ENCODE results near the gene DTNBP1.

DTNBP1 gene

GRCh38 chr6:15510536-15511247 is 152.1 kb downstream of the DTNBP1 start:
- no peak for TF ChIP-seq CTCF (conservative IDR thresholded peaks at IDR 0.05; ENCODE audit: low read depth, low read length)
- no peak overlapping the region for H3K4me3 ChIP-seq (ENCODE audit: low read length)
- no peak for DNase-seq (ENCODE audit: low read depth)

GRCh38 chr6:15510121-15510520 is 152.7 kb downstream of the DTNBP1 start:
- no peak overlapping the region for H3K4me3 ChIP-seq (ENCODE audit: low read length)
- TF ChIP-seq CTCF (conservative IDR thresholded peaks at IDR 0.05; ENCODE audit: low read depth, low read length): no peak
- DNase-seq (ENCODE audit: low read depth): no peak

- no peak for TF ChIP-seq CTCF (conservative IDR thresholded peaks at IDR 0.05; ENCODE audit: low read depth, low read length)
- H3K4me3 ChIP-seq (ENCODE audit: low read length): no peak overlapping the region
- no peak for DNase-seq (ENCODE audit: low read depth)
These were observed 153.4 kb downstream of the DTNBP1 start for GRCh38 chr6:15509335-15509933.

- no peak for TF ChIP-seq CTCF (conservative IDR thresholded peaks at IDR 0.05; ENCODE audit: low read depth, low read length)
- H3K4me3 ChIP-seq (ENCODE audit: low read length): no peak overlapping the region
- no peak for DNase-seq (ENCODE audit: low read depth)
These were observed 153.9 kb downstream of the DTNBP1 start for GRCh38 chr6:15508931-15509330.

- no peak for DNase-seq (ENCODE audit: low read depth)
- no peak overlapping the region for H3K4me3 ChIP-seq (ENCODE audit: low read length)
- TF ChIP-seq CTCF (conservative IDR thresholded peaks at IDR 0.05; ENCODE audit: low read depth, low read length): no peak
These were observed 154.4 kb downstream of the DTNBP1 start for GRCh38 chr6:15508441-15508871.

- TF ChIP-seq CTCF (conservative IDR thresholded peaks at IDR 0.05; ENCODE audit: low read depth, low read length): no peak
- H3K4me3 ChIP-seq (ENCODE audit: low read length): no peak overlapping the region
- no peak for DNase-seq (ENCODE audit: low read depth)
These were observed 155.1 kb downstream of the DTNBP1 start for GRCh38 chr6:15507746-15508145.

- H3K4me3 ChIP-seq (ENCODE audit: low read length): no peak overlapping the region
- DNase-seq (ENCODE audit: low read depth): no peak
- no peak for TF ChIP-seq CTCF (conservative IDR thresholded peaks at IDR 0.05; ENCODE audit: low read depth, low read length)
These were observed 155.6 kb downstream of the DTNBP1 start for GRCh38 chr6:15507221-15507620.

All from retinal pigment epithelial cell (primary cell).